Subcutaneous adipose tissue (tissue), 4 donors: ENCODE measurements around the gene SHROOM3. TPM values are rescaled to one million over a fixed set of nuclear protein-coding genes. Genes with fewer than 3 reads are reported as not detected.

ENCODE experiments used
- total RNA-seq, 4 donors: library from RNA; depleted of rRNA; stranded (reverse); fragments of >200 nt; gene quantifications; one replicate each; pipeline ENCODE4 v1.1.0, GENCODE V29; 2016
- TF ChIP-seq, protein P1 (sequence below): fragments of 450-650 bp; IDR thresholded peaks from one replicate; pipeline ENCODE4 v1.5.1; 2016; ENCODE audit warnings: low read depth, mild to moderate bottlenecking, control low read depth, antibody characterized with exemption, moderate library complexity

SHROOM3 gene
- total RNA-seq, 4 donors from 2014 or later, result 0.22 to 0.38 (median 0.33) TPM; not detected in 1

- TF ChIP-seq, protein P1, sequence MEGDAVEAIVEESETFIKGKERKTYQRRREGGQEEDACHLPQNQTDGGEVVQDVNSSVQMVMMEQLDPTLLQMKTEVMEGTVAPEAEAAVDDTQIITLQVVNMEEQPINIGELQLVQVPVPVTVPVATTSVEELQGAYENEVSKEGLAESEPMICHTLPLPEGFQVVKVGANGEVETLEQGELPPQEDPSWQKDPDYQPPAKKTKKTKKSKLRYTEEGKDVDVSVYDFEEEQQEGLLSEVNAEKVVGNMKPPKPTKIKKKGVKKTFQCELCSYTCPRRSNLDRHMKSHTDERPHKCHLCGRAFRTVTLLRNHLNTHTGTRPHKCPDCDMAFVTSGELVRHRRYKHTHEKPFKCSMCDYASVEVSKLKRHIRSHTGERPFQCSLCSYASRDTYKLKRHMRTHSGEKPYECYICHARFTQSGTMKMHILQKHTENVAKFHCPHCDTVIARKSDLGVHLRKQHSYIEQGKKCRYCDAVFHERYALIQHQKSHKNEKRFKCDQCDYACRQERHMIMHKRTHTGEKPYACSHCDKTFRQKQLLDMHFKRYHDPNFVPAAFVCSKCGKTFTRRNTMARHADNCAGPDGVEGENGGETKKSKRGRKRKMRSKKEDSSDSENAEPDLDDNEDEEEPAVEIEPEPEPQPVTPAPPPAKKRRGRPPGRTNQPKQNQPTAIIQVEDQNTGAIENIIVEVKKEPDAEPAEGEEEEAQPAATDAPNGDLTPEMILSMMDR, result no peak
Measured at GRCh38 chr4:76407440-76408119, 27.4 kb upstream of the SHROOM3 start.

DNA sequence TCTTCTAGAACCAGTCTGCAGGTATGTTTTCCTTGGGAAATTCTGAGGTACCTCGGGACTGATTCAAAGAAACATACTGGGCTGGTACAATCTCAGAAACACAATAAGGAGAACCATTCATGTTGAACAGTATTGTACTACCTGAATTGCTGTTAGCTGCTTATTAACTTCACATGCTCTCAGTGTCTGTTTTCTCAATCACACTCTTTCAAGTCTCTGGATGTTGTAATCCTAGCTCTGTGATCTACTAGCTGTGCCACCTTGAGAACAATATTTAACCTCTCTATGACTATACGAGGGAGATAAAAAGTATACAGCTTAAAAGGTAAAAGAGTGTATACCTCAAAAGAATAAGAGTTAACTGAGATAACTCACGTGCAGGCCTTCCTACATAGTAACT, 24.4 kb upstream of the SHROOM3 start:
- TF ChIP-seq, protein P1, result no peak

- TF ChIP-seq, protein P1, result no peak
Measured at GRCh38 chr4:76420188-76420761, 14.8 kb upstream of the SHROOM3 start.

DNA sequence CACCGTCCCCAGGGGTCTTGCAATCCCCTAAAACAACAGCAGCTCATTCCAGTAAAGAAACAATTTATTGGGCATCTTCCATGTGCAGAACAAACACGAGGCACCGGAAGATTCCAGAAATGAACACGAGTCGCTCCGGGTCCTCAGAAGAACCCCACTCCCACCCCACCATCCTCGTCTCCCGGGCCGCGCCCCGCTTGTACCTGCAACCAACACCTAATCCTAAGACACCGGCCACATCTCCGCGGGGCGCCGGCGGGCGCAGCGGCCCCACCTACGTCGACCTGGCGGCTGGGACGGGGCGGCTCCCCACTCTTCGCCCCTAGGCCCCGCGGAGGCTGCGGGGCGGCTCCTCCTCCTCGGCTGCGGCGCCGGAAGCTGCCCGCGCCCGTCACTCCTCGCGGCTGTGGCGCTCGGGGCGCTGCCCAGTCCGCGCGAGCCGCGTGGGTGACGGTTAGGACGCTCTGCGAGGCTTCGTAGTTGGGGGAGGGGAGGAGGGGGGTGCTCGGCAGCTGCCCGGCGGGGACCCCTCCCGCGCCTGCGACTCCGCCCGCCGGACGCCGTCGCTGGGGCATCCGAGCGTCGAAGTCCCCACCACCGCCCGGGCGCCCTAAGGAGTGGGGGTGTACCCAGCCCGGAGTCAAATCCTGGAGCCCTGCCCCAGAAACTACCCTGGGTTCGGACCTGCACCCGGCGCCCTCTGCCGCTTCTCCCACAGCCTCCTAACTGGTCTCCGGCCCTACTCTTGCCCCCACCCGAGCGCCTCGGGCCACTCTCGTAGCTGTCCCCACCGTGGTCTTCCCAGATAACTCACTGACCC, 14.1 kb upstream of the SHROOM3 start, which contains the start of gene CCDC158:
Gene CCDC158 (minus strand): TSS at position 380 of the 820 bp plus-strand sequence. CDS start 17,934 bp downstream, outside the sequence.
- TF ChIP-seq, protein P1, result no peak

GRCh38 chr4:76426272-76426671, 8.8 kb upstream of the SHROOM3 start:
- TF ChIP-seq, protein P1, result no peak

- TF ChIP-seq, protein P1, result no peak
Measured at GRCh38 chr4:76429636-76430035, 5.4 kb upstream of the SHROOM3 start.
